ENCODE data around the gene NMNAT2. TPM values are rescaled to one million over a fixed set of nuclear protein-coding genes. Genes with fewer than 3 reads are reported as not detected.

NMNAT2 gene
- total RNA-seq, 1 experiment from 2014 or later: not detected

- RAD21 ChIA-PET (ENCODE audit: low non-redundant PET in 1 of 2, low total read pairs in 2 of 2, uncharacterized antibody in 2 of 2, unreplicated experiment in 2 of 2): no interaction called here
- no peaks in the 10 kb centered on the region for H3K27me3 ChIP-seq (ENCODE audit: insufficient read depth, low read length)
- H3K9ac ChIP-seq (ENCODE audit: low read length): no peak overlapping the region
- no peak for ATAC-seq
- H3K36me3 ChIP-seq (ENCODE audit: control insufficient read depth in 1 of 2, insufficient read depth in 2 of 2, low read length in 2 of 2): no peaks in the 10 kb centered on the region
- no peaks in the 10 kb centered on the region for H3K9me2 ChIP-seq (ENCODE audit: insufficient read depth)
- H3K4me3 ChIP-seq (replicated peaks in 1 of 2; ENCODE audit: low read depth in 1 of 2, low read length in 2 of 2): no peak overlapping the region
- BruUV-seq (replicated peaks): no TSS peak
- no peaks in the 10 kb centered on the region; a peak in 1 of 4 replicates for H3K4me1 ChIP-seq (ENCODE audit: control insufficient read depth in 1 of 2, insufficient read depth in 2 of 2, low read length in 2 of 2)
- H3K4me2 ChIP-seq (ENCODE audit: low read length): no peak overlapping the region
- CTCF ChIA-PET: no interaction called here
- no peak overlapping the region for H2AFZ ChIP-seq (ENCODE audit: low read depth, low read length, poor library complexity, severe bottlenecking)
- no peaks in the 10 kb centered on the region for H3K79me2 ChIP-seq (ENCODE audit: insufficient read depth, low read length)
- POLR2A ChIA-PET: no interaction called here
- H4K20me1 ChIP-seq (ENCODE audit: insufficient read depth): no peaks in the 10 kb centered on the region
- intact Hi-C loops (cut with micrococcal nuclease): no loop called here
- TF ChIP-seq CTCF (IDR thresholded peaks at IDR 0.05 in 2 of 3, conservative IDR thresholded peaks at IDR 0.05 in 1 of 3; ENCODE audit: borderline replicate concordance in 1 of 3, insufficient read depth in 1 of 3, low read depth in 2 of 3, low read length in 2 of 3) (no peak), EZH2 (IDR thresholded peaks at IDR 0.05) (no peak), REST (IDR thresholded peaks at IDR 0.05; ENCODE audit: low read depth) (no peak), SP1 (IDR thresholded peaks at IDR 0.05; ENCODE audit: low read depth) (no peak), CEBPB (IDR thresholded peaks at IDR 0.05; ENCODE audit: low read depth) (no peak), EGR1 (IDR thresholded peaks at IDR 0.05; ENCODE audit: low read depth) (no peak), MAX (IDR thresholded peaks at IDR 0.05) (no peak), TCF7L2 (IDR thresholded peaks at IDR 0.05; ENCODE audit: borderline replicate concordance, extremely low read depth, insufficient read depth, insufficient read length) (no peak), JUND (IDR thresholded peaks at IDR 0.05) (no peak), EZH2phosphoT487 (IDR thresholded peaks at IDR 0.05; ENCODE audit: borderline replicate concordance) (no peak), ELF1 (IDR thresholded peaks at IDR 0.05; ENCODE audit: borderline replicate concordance, low read depth) (no peak)
- no peaks in the 10 kb centered on the region for H3K9me3 ChIP-seq (ENCODE audit: control insufficient read depth in 1 of 2, insufficient read depth in 1 of 2, low read depth in 1 of 2, low read length in 2 of 2)
- no peak for DNase-seq (ENCODE audit: low read depth, low spot score)
- H3K27ac ChIP-seq (ENCODE audit: low read depth, low read length): no peak overlapping the region
These were observed 117.8 kb downstream of the NMNAT2 start for GRCh38 chr1:183300395-183300794.

Measured in HCT116 (cell line).